ENCODE results near the gene GRIK2.
A peak's percentile ranks its signal among the peaks of the same experiment; 100 is the strongest.

The GRIK2 gene

DNA sequence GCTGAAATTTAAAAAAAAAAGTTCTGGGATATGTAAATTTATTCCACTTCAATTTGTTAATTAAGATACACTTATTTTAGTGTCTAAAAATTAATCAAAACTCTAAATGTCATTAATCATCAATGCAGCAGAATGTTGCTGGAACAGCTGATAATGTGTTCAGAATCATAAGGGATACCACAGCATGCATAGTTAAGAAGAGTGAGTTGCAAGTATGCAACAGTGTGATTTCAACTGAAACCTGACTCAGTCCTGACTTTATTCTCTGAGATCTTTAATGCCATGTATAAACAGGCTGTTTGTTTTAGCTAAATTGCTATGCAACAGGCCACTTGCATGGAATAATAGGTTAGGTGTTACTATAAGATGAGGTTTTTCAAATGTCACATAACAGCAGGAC, 1.4 kb downstream of the GRIK2 start:
- Histone ChIP-seq H3K9me3 (ENCODE audit: control insufficient read depth, insufficient read depth, low read length) (no peaks in the 10 kb centered on the region), H3K9ac (ENCODE audit: low read depth, low read length) (no peak overlapping the region), H3K4me1 (ENCODE audit: insufficient read depth, low read length) (0 out of 2 replicates have a peak, but pooled peaks cover 3% of the 10 kb centered on the region), H3K36me3 (ENCODE audit: insufficient read depth, low read length) (no peaks in the 10 kb centered on the region)

DNA sequence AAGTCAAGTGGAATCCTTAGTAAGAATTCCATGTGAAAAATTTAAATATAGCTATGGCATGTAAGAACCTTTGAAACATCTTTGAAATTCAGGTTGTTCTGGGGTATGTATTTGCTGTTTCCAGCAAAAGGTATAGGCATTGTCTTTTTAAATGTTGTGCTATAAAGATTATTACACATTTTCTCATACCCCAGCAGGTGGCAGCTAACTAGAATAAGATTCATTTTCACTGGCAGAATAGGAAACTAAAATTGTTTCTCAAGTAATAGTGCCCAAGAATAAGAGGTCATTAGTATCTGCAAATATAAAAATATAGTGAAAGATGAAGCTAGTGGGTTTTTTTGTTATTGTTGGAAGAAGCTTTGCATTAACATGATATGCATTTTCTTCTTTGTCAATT, 1.8 kb downstream of the GRIK2 start:
- Histone ChIP-seq H3K4me1 (ENCODE audit: insufficient read depth, low read length) (0 out of 2 replicates have a peak, but pooled peaks cover 3% of the 10 kb centered on the region), H3K9me3 (ENCODE audit: control insufficient read depth, insufficient read depth, low read length) (no peaks in the 10 kb centered on the region), H3K9ac (ENCODE audit: low read depth, low read length) (no peak overlapping the region), H3K36me3 (ENCODE audit: insufficient read depth, low read length) (no peaks in the 10 kb centered on the region)

DNA sequence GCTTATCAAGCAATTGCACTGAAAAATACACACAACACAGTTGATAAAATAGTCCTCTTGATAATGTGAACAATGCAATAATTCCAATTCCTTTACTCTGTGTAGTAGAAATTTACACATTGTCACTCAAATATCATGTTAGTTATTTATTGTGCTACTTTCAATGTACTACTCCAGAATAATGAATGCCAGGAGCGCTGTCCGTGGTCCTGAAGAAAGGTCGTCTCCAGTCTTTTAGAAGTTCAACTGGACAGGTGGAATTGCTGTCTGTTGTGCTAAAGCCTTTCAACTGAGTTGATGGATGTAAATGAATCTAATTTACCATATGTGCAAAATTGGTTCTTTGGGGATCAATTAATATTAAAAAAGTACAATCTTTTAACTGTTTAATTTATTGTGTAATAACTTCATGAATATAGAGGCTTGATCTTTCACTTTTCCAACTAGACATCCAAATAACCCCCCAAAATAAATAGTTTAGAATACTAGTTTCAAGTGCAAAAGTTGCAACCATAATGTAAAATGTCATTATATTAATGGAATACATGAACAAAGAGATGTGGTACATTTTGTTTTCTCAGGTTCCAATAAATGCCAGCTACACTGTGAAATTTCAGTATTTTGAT, 3.2 kb downstream of the GRIK2 start:
- Histone ChIP-seq H3K9ac (ENCODE audit: low read depth, low read length) (no peak overlapping the region), H3K4me1 (ENCODE audit: insufficient read depth, low read length) (peaks cover 6% of the 10 kb centered on the region; the same call in 1 of the 2 replicates), H3K36me3 (ENCODE audit: insufficient read depth, low read length) (no peaks in the 10 kb centered on the region), H3K9me3 (ENCODE audit: control insufficient read depth, insufficient read depth, low read length) (no peaks in the 10 kb centered on the region)

DNA sequence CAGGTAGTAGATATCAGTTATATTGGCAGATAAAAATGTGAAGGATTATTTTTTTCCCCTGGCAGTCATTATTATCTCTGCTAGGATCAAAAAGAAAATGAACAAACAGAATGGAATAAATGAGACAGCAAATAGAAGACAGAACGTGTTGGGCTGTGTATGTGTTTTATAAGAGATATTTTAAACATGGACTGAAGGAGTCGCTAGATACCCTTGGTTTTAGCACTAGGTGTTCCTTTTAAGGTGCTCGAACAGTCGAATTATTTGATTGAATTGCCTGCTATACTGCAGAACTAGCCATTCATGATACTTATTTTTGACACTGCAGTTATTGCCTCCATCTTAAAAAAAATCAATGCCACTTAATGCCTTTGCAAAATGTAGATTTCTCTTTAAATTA, 3.7 kb downstream of the GRIK2 start:
- Histone ChIP-seq H3K4me1 (ENCODE audit: insufficient read depth, low read length) (peaks cover 6% of the 10 kb centered on the region; the same call in 1 of the 2 replicates), H3K9ac (ENCODE audit: low read depth, low read length) (no peak overlapping the region), H3K9me3 (ENCODE audit: control insufficient read depth, insufficient read depth, low read length) (no peaks in the 10 kb centered on the region), H3K36me3 (ENCODE audit: insufficient read depth, low read length) (no peaks in the 10 kb centered on the region)

DNA sequence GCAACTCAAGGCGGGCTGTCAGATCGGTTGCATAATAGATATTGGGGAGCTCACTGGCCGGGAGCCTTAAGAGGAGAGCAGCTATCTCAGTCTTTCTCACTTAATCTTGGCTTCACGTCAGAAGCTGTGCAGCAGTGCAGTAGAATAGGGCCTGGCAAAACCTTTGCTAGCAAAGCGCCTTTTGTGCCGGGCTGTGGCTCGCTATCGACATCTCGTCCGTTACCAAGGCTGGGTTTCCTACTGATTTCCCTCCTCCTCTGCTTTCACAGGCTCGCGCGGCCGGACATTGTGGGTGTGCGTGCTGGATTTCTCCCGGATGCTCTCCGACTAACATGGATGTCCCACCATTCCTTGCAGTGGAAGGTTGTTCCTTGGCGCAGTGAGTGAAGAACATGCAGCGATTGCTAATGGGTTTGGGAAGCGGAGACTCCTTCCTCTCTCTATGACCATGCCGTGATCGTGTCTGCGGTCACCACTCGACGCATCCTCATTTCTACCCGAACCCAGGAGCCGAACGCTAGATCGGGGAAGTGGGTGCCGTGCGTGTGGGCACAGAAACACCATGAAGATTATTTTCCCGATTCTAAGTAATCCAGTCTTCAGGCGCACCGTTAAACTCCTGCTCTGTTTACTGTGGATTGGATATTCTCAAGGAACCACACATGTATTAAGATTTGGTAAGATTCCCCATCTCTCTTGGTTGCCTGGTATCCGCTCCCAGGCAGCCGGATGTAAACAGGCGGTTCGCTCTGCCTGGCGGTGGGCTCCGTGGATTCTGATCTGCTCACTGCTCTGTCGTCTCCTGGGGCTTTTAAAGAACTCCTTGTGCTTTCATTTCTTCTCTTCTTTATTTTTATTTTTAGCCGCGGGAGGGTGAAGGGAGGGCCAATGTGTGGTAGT, 5.5 kb downstream of the GRIK2 start:
- Histone ChIP-seq H3K9ac (ENCODE audit: low read depth, low read length) (no peak overlapping the region), H3K36me3 (ENCODE audit: insufficient read depth, low read length) (no peaks in the 10 kb centered on the region), H3K9me3 (ENCODE audit: control insufficient read depth, insufficient read depth, low read length) (no peaks in the 10 kb centered on the region), H3K4me1 (ENCODE audit: insufficient read depth, low read length) (peaks cover 9% of the 10 kb centered on the region; the same call in 1 of the 2 replicates)

DNA sequence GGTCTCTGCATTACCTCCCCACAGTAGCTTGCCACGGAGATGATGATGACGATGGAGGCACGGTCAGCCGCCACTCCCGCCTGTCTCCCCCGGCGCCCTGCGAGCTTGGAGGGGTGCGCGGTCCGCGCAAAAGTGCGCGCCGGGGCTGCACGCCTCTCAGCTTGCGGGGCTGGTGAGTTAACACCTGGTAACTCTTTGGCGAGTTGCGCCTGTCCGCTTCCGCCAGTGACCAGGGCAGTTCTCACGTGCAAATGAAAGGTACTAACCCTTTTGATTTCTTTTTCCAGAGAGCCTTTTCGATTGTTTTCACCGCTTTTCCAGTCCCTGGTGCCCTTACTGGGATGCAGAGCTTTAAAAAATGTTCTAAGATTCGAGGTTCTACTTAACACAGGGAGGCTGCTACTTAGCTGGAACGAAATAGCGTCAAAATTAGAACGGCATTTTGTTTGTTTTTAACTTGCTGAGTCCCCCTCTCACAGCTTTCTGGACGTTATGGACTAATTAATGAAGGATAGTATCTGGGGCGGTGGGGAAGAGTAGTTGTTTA, 6.2 kb downstream of the GRIK2 start:
- Histone ChIP-seq H3K9me3 (ENCODE audit: control insufficient read depth, insufficient read depth, low read length) (no peaks in the 10 kb centered on the region), H3K36me3 (ENCODE audit: insufficient read depth, low read length) (no peaks in the 10 kb centered on the region), H3K4me1 (ENCODE audit: insufficient read depth, low read length) (peaks cover 10% of the 10 kb centered on the region; the same call in 1 of the 2 replicates), H3K9ac (ENCODE audit: low read depth, low read length) (no peak overlapping the region)

DNA sequence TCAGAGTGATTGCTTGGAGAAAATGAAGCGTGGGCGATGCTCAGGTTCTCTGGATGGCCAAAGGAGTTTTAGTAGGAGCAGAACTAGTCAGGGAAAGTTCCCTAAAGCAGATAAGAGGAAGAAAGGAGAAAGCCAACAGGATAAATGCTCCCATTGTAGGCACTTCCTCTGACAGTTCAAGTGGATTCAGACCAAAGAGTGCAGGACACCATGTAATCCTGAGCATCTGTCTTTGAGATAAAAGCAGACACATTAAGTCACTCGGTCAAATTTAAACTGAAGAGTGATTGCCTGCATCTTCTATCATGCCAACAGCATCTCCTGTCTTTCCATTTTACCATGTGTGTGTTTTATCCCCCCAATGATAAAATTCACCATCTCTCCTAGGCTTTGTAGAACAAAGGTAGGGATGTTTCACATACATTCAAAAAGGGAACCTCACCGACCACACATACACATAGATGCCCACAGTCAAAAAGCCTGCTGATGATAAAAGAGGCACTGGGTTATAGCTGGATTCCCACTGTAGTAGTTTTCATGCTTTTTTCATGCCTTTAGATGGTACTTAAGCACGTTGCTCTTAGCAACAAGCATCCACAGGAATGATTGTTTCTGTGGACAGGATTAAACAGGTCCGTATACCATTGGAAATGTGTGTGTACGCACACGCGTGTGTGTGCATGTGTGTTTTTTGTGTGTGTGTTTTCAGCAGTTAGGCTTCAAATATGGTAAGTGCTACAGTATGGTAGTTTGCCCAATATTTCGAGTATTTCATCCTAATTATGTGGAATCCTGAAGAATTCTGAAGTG, 7.0 kb downstream of the GRIK2 start:
- Histone ChIP-seq H3K9ac (ENCODE audit: low read depth, low read length) (no peak overlapping the region), H3K4me1 (ENCODE audit: insufficient read depth, low read length) (peaks cover 10% of the 10 kb centered on the region; the same call in 1 of the 2 replicates), H3K36me3 (ENCODE audit: insufficient read depth, low read length) (no peaks in the 10 kb centered on the region), H3K9me3 (ENCODE audit: control insufficient read depth, insufficient read depth, low read length) (no peaks in the 10 kb centered on the region)

DNA sequence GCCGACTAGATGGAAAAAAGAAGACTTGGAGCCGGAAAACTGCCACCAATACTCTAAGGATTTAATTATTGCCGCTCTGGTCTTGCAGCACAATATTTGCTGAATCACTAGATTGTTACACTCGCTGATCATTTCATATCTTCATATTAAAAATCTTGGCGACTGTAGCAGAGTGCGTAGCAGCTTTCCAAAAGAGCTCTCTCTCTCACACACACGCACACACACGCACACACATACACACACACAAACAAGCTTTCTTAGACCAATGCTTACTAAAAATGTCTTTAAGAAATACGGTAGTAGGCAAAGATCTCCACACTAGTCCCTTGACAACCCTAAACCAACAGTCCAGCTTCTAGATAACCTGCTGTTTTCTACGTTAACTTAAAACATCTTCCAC, 7.7 kb downstream of the GRIK2 start:
- Histone ChIP-seq H3K9ac (ENCODE audit: low read depth, low read length) (peak overlapping the region; percentile 49; the same call in 1 of the 2 replicates), H3K9me3 (ENCODE audit: control insufficient read depth, insufficient read depth, low read length) (no peaks in the 10 kb centered on the region), H3K4me1 (ENCODE audit: insufficient read depth, low read length) (peaks cover 10% of the 10 kb centered on the region; the same call in 1 of the 2 replicates), H3K36me3 (ENCODE audit: insufficient read depth, low read length) (no peaks in the 10 kb centered on the region)

DNA sequence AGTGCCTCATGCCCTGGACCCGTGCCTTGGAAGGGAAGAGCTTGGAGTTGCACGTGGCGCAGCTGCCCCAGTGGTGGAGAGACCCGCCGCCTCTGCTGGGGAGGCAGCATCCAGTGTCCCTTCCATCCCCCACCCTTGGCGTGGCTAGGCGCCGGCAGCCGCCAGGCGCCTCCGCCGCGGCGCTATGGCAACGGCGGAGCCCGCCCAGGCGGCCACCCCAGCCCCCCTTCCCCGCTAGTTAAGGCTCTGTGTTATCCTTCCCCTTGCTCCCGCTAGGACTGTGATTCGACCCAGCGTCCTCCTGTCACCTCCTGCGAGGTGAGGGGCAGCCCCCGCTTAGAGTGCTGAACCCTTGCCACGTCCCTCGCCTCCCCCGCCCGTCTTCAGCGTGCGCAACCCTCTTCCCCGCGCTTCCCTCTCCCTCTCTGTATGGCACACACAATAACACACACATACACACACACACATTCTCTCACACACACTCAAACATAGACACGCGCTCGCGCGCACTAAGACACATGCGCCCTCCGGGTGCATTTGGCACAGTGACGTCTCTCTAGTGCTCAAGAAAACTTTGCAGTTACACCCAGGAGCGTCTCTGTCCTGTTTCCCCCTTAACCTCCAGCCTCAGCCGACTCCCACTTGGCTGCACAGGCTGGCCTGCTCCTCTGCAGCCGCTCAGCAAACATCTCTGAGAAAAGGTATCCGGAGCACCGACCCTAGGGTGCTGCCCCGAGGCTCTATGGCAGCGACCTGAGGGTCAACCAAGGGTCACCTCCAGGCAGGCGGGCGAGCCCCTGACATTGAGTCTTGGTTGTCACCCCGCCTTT, 8.5 kb downstream of the GRIK2 start:
- Histone ChIP-seq H3K36me3 (ENCODE audit: insufficient read depth, low read length) (no peaks in the 10 kb centered on the region), H3K4me1 (ENCODE audit: insufficient read depth, low read length) (peaks cover 10% of the 10 kb centered on the region; the same call in 1 of the 2 replicates), H3K9ac (ENCODE audit: low read depth, low read length) (peak overlapping the region; percentile 49; the same call in 1 of the 2 replicates), H3K9me3 (ENCODE audit: control insufficient read depth, insufficient read depth, low read length) (no peaks in the 10 kb centered on the region)

DNA sequence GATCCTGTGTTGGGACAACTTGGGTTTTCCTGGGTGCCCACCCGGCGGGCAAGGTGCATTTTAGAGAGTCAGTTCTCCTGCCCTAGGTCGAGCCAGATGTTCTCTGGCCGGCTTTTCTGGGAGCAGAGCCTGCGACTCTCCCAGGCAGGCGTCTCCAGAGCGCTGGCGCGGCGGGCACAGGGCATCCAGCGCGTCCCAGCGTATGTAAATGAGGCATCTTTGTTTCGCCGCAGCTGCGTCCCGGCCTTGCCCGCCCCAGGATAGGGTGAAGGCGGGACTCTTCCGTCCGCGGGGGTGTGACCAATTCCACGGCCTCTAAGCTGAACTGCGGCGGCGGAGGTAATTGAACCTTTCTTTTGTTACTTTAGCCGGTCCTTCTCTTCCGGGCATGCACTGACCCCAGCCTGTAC, 9.1 kb downstream of the GRIK2 start:
- peak overlapping the region; percentile 49; the same call in 1 of the 2 replicates for H3K9ac ChIP-seq (ENCODE audit: low read depth, low read length)
- H3K36me3 ChIP-seq (ENCODE audit: insufficient read depth, low read length): no peaks in the 10 kb centered on the region
- peaks cover 10% of the 10 kb centered on the region; the same call in 1 of the 2 replicates for H3K4me1 ChIP-seq (ENCODE audit: insufficient read depth, low read length)
- H3K9me3 ChIP-seq (ENCODE audit: control insufficient read depth, insufficient read depth, low read length): no peaks in the 10 kb centered on the region

DNA sequence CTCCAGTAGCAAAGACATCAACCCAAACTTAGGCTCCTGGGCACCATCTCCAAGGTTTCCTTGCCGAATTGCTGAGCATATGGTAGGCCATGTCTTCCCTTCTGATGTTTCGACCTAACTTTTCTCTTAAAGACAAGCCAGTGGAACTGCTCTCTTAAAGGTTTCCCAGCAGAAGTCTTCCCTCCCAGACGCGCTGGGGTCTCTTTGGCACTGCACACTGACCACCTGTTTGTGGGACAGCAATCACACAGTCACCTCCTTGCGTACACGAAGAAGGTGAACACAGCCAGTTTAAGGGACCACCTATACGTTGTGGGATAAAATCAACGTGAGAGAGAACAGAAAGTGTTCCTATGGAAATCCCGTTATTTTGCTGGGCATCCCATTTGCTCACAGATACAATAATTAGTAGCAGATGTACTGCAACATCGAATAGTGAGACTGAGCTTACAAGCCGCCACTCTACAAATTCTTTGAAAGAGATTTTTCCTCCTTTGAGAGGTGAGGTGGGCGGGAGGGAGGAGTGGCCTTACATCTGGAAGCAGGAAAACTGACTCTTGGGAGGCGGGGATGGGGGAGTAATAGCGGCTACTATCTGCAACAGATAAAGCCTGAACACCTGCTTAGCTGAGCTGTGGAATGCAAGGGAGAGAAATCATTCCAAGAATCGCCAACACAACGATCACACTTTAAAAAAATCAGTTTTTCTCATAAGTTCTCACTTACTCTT, 9.9 kb downstream of the GRIK2 start:
- Histone ChIP-seq H3K9ac (ENCODE audit: low read depth, low read length) (peak overlapping the region; percentile 49), H3K9me3 (ENCODE audit: control insufficient read depth, insufficient read depth, low read length) (no peaks in the 10 kb centered on the region), H3K4me1 (ENCODE audit: insufficient read depth, low read length) (peaks cover 12% of the 10 kb centered on the region; the same call in 1 of the 2 replicates), H3K36me3 (ENCODE audit: insufficient read depth, low read length) (no peaks in the 10 kb centered on the region)

DNA sequence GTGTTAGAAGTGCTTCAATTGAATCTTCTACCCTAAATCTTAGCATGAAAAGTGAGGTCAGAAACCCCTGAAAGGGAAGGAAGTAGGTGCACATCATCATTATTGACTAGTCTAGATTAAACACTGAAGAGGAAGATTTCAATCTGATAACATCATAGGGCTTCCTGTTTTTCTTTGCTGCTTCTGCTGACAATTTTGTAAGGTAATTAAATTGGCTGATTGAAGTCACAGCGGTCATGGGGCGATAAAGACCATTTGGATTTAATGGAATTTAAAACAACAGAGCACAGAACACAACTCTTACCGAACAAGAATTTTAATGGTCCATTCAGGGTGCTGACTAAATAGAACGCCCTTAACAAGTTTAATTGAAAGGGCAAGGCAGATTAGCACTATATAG, 11.3 kb downstream of the GRIK2 start:
- Histone ChIP-seq H3K36me3 (ENCODE audit: insufficient read depth, low read length) (no peaks in the 10 kb centered on the region), H3K9me3 (ENCODE audit: control insufficient read depth, insufficient read depth, low read length) (no peaks in the 10 kb centered on the region), H3K9ac (ENCODE audit: low read depth, low read length) (no peak overlapping the region)

DNA sequence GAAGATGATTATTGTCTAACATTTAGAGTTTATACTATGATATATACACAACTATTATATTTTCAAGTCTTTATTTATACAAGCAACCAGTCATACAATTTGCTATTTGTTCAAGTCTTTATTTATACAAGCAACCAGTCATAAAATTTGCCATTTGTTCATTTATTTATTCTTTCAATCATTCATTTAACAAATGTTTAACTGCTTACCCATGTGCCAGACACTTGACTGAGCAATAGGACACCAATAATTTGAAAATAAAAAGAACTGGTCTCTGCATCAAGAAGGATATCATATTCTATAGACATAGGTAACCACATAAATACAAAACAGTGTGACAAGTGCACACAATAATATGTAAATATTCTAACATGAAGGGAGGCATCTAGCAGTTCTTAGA, 20.3 kb downstream of the GRIK2 start:
- no peak overlapping the region for H3K9ac ChIP-seq (ENCODE audit: low read depth, low read length)
- H3K36me3 ChIP-seq (ENCODE audit: insufficient read depth, low read length): no peaks in the 10 kb centered on the region
- peaks cover 4% of the 10 kb centered on the region; the same call in 1 of the 2 replicates for H3K4me1 ChIP-seq (ENCODE audit: insufficient read depth, low read length)
- no peaks in the 10 kb centered on the region for H3K9me3 ChIP-seq (ENCODE audit: control insufficient read depth, insufficient read depth, low read length)

More for the DNA sequence above, 11.3 kb downstream of the GRIK2 start:
- peaks cover 14% of the 10 kb centered on the region; the same call in 1 of the 2 replicates for H3K4me1 ChIP-seq (ENCODE audit: insufficient read depth, low read length)

Data from ES-I3 (cell line).